SK-N-MC (cell line): ENCODE results near the gene ASPG.

Source experiments
- EZH2 ChIP-seq: fragments of 200-600 bp; sonication (generic); IDR thresholded peaks from one replicate; pipeline ENCODE4 v1.6.1; 2017; ENCODE audit warnings: antibody characterized with exemption
- FOXP2 ChIP-seq: optimal IDR thresholded peaks from 2 replicates; pipeline ENCODE3; 2011; ENCODE audit warnings: mild to moderate bottlenecking, moderate library complexity; ENCODE audit not compliant: insufficient read depth; ENCODE audit errors: extremely low read length, control extremely low read depth
- POLR2AphosphoS5 ChIP-seq: IDR thresholded peaks from 2 replicates; pipeline ENCODE4 v1.6.1; 2012; ENCODE audit warnings: mild to moderate bottlenecking, low read depth, low read length, borderline replicate concordance

DNA sequence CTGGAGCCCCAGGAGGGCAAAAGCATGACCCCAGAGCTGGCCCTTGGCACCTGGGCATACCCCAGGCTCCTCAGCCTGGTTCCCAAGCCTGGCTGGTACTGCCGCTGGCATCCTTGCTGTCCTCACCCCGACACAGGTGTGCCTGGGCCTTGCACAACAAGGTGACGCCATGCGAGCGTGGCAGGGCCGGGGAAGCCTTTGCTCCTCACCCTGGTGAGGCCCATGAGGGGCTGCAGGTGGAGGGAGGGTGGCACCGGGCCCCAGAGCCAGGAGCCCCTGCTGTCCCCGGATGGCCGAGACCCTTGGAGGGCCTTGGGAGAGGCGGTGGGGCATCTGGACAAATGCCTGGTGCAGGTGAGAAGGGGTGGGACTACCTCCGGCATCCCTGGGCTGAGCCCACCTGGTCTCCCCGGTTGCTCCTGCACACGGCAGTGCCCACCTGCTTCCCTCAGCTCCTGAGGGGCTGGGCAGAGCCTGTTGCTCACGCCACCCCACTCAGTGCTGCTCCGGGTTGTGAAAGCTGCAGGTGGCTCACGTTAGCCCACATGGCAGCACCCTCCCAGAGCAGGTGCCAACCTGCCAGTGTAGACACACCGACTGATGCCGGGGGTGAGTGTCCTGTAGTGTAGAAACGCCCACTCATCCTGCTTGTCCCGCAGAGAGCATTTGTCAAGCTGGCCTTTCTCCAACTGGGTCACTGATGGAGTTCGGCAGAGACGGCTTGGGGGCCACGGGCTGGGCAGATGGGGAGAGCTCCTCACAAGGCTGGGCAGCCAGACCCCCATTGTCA lies 28.3 kb downstream of the ASPG start:
- TF ChIP-seq EZH2 (no peak), POLR2AphosphoS5 (no peak), FOXP2 (no peak)
